GM13976 (cell line): ENCODE results near the gene HOXA3.
A peak's percentile ranks its signal among the peaks of the same experiment; 100 is the strongest.

Experiments
- DNase-seq: peaks from one replicate; pipeline ENCODE4 v3.0.0; 2012; ENCODE audit warnings: low spot score
- in situ Hi-C: fragments of 300-500 bp; cut with MboI; formaldehyde crosslinking; loops from one replicate; pipeline ENCODE4 v1.12.0; 2022; ENCODE audit warnings: low sequenced_read_pairs, mixed read lengths, inconsistent platforms; ENCODE audit not compliant: unreplicated experiment
- TF ChIP-seq, protein P1 (sequence below): IDR thresholded peaks from 2 replicates; pipeline ENCODE4 v1.5.1; 2012; ENCODE audit warnings: borderline replicate concordance, mild to moderate bottlenecking; ENCODE audit not compliant: insufficient read depth; ENCODE audit errors: extremely low read depth, missing control alignments, control extremely low read depth

Gene HOXA3

DNA sequence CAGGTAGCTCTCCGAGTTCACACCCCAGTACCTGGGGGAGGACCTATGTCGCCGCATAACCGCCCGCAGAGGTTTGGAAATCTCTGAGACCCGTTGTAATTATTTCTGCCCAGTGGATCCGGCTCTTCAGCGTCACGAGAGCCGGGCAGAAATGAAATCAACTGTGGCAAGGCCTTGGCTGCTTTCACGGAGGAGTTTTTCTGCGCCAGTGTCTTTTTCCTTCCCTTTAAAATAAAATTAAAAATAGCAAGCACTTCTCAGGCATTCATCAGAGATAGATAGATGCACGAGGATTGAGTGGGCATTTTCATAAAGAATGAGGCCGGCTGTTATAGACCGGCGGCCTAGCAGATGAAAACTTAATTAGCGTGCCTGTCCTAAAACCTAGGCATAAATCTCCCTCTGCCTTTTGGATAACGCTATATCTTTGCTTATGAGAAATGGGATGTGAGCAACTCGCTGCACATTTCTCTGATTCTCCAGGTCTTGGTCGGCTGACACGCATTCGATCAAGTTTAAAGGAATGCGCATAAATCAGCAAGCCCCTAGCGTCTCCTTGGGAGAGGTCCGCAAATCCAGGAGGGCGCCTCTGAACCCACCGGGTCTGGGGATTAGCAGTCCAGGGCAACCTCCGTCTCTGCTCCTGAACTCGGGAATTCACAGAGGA, 41.1 kb upstream of the HOXA3 start:
- in situ Hi-C loops, result loop anchor here (10.0 kb wide), 2 partner anchors 51 to 731 kb away; partner anchors contain the start of gene EVX1
- no peak for DNase-seq
- TF ChIP-seq, protein P1, sequence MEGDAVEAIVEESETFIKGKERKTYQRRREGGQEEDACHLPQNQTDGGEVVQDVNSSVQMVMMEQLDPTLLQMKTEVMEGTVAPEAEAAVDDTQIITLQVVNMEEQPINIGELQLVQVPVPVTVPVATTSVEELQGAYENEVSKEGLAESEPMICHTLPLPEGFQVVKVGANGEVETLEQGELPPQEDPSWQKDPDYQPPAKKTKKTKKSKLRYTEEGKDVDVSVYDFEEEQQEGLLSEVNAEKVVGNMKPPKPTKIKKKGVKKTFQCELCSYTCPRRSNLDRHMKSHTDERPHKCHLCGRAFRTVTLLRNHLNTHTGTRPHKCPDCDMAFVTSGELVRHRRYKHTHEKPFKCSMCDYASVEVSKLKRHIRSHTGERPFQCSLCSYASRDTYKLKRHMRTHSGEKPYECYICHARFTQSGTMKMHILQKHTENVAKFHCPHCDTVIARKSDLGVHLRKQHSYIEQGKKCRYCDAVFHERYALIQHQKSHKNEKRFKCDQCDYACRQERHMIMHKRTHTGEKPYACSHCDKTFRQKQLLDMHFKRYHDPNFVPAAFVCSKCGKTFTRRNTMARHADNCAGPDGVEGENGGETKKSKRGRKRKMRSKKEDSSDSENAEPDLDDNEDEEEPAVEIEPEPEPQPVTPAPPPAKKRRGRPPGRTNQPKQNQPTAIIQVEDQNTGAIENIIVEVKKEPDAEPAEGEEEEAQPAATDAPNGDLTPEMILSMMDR, result no peak

DNA sequence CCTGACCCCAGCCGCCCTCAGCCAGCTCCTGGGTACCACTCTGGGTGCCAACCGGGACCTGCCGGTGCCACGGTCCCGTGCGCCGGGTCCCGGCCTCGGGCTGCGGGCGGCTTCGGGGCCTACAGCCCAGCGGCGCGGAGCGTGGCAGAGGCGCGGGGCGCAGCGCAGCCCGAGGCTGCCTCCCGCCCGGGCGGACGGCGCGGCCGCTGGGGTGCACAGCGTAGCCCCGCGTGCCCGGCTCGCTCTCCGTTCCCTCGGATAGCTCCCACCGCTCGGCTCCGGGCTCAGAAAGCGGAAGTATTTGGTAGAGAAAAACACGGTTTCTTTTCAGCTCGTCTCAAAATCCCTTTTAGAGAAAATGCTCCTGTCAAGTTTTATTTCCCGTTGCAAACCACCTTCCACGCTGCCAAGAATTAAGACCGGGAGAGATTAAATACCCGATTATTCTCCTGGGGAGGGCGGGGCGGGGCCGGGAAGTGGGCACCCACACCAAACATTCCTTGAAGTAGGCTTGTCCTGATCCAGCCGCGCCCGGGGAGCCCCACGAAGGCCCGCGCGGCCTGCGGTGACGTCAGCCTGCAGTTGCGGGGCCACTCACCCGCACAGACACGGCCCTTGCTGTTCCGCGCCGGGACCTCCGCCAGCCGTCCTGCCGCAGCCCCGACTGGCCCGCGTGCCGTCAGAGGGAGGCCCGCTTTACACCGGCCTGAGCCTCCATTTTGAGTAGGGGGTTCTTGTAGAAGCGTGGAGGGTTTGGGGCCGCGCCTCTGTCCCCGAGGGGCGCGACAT, 40.4 kb upstream of the HOXA3 start:
- in situ Hi-C loops, result loop anchor here (10.0 kb wide), 2 partner anchors 52 to 732 kb away; partner anchors contain the start of gene EVX1
- DNase-seq, result peak; percentile 27

DNA sequence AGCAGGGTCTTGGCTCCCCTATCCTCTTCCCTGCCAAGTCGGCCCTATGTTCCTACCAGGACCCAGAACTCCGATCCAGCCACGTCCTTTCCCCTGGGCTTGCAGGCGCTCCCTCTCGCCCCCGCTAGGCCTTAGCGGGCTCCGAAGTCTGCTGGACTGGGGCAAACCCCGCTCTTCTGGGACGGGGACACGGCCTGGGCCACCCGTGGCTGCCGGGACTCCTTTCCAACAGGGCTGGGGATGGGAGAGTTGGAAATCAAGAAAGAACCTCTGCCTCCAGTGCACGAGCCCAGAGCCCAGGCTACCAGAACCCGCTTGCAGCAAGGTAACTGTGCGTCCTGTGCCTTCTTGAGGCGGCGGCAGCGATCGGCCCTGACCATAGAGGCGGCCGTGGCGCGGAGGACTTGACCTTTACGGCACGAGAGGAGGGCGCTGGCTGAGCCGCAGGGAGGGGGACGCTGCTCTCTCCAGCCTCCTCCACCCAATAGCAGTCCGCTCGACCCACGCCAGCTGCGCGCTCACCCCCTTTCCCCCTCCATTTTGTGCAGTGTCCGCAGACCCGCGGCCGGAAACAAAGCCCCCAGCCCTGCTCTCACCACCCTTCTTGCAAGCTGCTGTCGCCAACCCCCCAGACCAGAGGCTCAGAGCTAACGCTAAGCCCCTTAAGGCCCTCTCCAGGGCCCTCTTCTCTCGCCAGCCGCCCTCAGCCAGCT, 39.6 kb upstream of the HOXA3 start:
- no peak for DNase-seq
- TF ChIP-seq, protein P1, result no peak
- in situ Hi-C loops, result loop anchor here (10.0 kb wide), 2 partner anchors 53 to 733 kb away; partner anchors contain the start of gene EVX1

More for the DNA sequence above, 40.4 kb upstream of the HOXA3 start:
- TF ChIP-seq, protein P1, result no peak

DNA sequence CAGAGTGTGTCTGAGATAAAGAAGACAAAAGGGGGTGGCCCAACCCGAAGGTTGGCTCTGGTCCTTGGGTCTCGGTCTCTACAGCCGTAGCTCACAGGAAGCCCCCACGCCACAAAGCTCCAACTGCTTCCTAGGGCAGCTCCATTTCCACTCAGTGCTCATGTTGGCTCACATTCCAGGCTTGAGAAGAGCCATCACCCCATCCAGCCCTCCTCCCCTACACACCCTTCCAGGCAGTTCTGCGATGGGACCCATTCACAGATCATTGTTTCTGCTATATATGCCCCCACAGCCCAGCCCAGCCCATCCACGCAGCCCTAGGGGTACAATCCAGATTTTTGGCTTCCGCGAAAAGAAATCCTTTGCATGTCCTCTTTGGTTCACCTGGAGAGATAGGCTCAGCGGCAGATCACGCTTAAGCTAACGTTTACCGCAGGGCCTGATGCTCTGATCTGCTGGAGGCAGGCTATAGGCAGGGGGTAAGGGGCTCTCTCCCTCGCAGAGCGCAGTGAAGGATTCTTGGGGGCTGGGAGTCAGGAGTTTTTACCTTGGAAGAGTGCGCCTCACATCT, 38.9 kb upstream of the HOXA3 start:
- in situ Hi-C loops, result loop anchor here (10.0 kb wide), 2 partner anchors 54 to 734 kb away; partner anchors contain the start of gene EVX1
- no peak for DNase-seq
- TF ChIP-seq, protein P1, result no peak

DNA sequence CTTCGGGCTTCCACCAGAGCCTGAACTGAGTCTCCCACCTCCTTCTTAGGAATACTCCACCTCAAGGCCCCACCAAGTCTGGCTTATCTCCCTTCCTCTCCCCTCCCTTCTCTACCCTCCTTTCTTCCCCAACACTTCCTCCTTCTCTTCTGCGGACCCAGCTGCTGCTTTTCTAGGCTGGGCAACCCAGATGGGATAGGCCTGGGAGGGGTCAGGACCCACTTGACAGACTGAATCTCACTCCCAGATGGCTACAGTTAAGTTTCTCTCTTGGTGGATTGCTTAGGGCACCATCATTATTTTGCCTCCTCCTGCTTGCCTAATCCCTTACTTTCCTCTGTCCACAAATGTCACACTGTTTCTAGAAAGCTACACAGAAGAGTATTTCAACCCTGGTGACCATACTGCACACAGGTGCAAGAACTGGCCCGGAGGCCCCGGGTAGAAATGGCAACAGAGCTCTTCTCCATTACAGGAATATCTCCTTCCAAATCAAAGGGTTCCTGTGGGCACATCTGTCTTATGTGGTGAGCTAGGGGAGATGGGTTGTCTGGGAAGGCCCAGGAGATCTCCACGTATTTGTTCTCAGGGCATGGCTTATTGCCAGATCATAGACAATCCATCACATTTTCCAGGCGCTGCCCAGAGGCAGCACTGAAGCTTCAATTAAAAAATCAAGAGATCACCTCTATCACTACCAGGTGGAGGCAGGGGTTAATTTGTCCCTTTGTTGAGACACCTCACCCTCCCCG, 37.8 kb upstream of the HOXA3 start:
- no peak for DNase-seq
- in situ Hi-C loops, result loop anchor here (10.0 kb wide), 2 partner anchors 55 to 735 kb away; partner anchors contain the start of gene EVX1
- TF ChIP-seq, protein P1, result no peak
